GM19351 (cell line): ENCODE data around the gene SPANXN2.
"Not testable (repeated sequence)": the region's sequence is repeated elsewhere in the genome, so short reads cannot be mapped to it uniquely, and the experiment has no call there.

ENCODE experiments used
- ATAC-seq: cut with Tn5 transposase; IDR thresholded peaks from one replicate; pipeline ENCODE4 v1.9.1; 2021; ENCODE audit warnings: mild to moderate bottlenecking, moderate library complexity; ENCODE audit not compliant: unreplicated experiment

Gene SPANXN2

GRCh38 chrX:143720652-143721051 is at the start of gene SPANXN2:
TSS of gene SPANXN2 (minus strand) at chrX:143720752. CDS start at chrX:143720668, 84 bp downstream.
- not testable (repeated sequence) for ATAC-seq

GRCh38 chrX:143768976-143769375 is 48.4 kb upstream of the SPANXN2 start:
- ATAC-seq: no peak

GRCh38 chrX:143767789-143768188 is 47.2 kb upstream of the SPANXN2 start:
- ATAC-seq: not testable (repeated sequence)

- no peak for ATAC-seq
Observed at GRCh38 chrX:143757887-143758286, 37.3 kb upstream of the SPANXN2 start.

- no peak for ATAC-seq
Observed at GRCh38 chrX:143757375-143757774, 36.8 kb upstream of the SPANXN2 start.

- ATAC-seq: no peak
Observed at GRCh38 chrX:143754183-143754582, 33.6 kb upstream of the SPANXN2 start.

- no peak for ATAC-seq
Observed at GRCh38 chrX:143733866-143734265, 13.3 kb upstream of the SPANXN2 start.

- no peak for ATAC-seq
Observed at GRCh38 chrX:143726296-143726695, 5.7 kb upstream of the SPANXN2 start.

GRCh38 chrX:143701460-143701859 is 19.1 kb downstream of the SPANXN2 start:
- ATAC-seq: no peak

- ATAC-seq: no peak
Observed at GRCh38 chrX:143694885-143695284, 25.7 kb downstream of the SPANXN2 start.

GRCh38 chrX:143683486-143683885 is 37.1 kb downstream of the SPANXN2 start:
- no peak for ATAC-seq

- no peak for ATAC-seq
Observed at GRCh38 chrX:143674926-143675325, 45.6 kb downstream of the SPANXN2 start.

GRCh38 chrX:143669395-143669794 is 51.2 kb downstream of the SPANXN2 start:
- ATAC-seq: no peak

- peak; percentile 80 for ATAC-seq
Observed at GRCh38 chrX:143664302-143664701, 56.2 kb downstream of the SPANXN2 start.

- ATAC-seq: no peak
Observed at GRCh38 chrX:143663755-143664154, 56.8 kb downstream of the SPANXN2 start.
